T-helper 22 cell (primary cell): Measurements from ENCODE around the gene B9D1.

Experiments used
- DNase-seq: peaks from one replicate; pipeline ENCODE4 v3.0.0-alpha.2; 2020; ENCODE audit warnings: low read depth

B9D1 gene

DNA sequence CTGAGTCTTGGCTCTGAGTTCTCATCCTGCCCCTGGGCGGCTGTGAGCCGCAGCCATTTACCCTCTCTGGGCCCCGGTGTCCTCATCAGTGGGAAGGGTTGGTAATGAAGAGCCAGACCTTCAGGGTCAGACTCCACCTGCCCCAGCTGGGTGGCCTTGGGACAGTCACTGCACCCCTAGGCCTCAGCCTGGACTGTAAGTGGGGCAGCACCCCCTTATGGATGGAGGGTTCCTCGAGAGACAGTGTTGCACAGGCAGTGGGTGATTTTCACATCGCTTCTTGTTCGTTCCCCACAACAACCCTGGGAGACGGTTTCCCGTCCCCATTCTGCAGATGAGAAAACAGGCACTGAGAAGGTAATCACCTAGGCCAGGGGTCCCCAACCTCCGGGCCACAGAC lies 60.5 kb downstream of the B9D1 start:
- DNase-seq = no peak

- no peak for DNase-seq
Observed at GRCh38 chr17:19301274-19301951, 61.1 kb downstream of the B9D1 start.

- DNase-seq = no peak
Observed at GRCh38 chr17:19299866-19300265, 62.7 kb downstream of the B9D1 start.

DNA sequence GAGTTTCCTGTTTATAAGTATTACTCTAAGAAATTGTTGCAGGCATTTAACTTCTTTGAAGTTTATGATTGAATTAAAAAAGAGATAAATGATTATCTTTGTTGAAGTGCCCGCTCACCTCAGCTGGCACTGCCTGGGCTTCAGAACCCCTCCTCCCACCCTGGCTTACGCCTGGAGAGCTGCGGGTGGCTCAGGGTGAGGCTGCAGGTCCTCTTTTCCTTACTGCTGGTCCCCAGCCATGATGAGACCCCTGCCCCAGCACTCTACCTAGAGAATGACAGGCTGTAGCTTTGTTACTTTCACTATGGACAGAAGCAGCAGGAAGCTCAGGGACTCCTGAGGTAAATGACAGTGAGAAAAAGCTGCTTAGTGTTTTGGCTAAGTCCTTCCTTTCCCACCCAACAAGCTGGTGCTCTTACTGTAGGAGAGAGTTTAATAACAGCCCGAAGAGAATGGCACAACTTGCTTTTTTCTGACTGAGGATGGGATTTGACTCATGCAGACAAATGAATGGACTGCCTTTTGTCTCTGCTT lies 63.2 kb downstream of the B9D1 start:
- no peak for DNase-seq

DNA sequence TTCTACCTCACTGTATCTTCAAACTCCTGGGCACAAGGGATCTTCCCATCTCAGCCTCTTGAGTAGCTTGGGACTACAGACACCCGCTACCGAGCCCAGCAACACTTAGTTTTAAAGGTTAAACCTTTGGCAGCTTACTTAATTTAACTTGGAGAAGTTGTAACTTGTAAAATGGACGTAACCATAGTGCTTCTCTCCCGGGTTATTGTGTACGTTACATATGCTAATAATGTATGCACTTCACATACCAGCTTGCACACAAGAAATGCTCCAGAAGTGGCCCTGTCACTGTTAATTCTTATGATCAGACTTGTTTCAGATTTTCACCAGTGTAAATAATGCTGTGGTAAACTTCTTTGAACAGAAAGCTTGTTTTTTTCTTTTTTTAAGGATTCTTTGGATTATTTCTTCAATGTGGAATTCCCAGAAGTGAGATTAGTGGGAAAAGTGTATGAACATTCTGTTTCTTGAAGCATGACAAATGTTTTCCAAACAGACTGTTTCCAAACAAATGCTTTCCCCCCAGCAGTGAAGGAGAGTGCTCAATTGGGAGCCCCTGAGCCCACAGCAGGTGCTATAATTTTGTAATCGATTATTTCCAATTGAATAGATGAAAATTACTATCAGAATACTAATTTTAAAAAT lies 63.8 kb downstream of the B9D1 start:
- DNase-seq = no peak

DNA sequence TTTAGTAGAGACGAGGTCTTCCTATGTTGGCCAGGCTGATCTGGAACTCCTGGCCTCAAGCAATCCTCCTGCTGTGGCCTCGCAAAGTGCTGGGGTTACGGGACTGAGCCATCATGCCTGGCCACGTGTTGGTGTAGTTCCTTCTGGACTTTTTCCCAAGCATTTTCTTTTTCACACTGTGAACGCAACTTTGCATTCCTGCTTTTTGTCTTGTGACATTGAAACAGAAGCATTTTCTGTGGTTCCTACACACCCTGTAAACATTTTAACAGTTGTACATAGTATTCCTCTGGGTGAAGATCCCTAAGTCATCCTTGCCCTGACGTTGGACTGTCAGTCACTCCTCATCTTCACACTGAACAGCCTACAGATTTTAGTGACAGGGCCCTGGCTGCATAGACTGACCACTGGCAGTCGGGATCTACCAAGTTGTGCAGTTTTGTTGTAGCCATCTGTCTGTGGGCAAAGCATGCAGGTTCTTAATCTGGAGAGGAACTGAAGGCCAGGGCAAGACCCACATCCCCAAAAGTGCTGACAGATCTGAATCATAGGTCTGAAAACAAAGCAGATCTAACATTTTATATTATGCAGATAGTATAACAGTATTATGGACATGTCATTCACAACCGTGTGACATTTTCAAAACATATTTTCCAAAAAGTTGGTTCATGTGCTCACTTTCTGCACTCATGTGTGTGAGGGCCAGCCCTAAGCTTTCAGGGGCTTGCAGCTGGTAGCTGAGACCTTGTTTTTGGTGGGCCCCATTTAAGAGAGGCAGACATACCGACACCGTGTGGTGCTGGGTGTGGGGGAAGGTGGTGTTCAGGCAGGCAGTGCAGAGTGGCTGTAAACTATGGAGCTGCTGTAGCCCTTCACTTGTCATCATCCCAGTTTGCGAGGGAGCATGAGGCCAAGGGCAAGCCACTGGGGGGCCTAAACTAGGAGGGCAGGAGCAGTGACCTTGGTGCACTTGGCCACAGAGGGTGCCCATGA lies 65.4 kb downstream of the B9D1 start:
- DNase-seq = no peak

- DNase-seq = no peak
Observed at GRCh38 chr17:19295473-19296135, 66.9 kb downstream of the B9D1 start.

DNA sequence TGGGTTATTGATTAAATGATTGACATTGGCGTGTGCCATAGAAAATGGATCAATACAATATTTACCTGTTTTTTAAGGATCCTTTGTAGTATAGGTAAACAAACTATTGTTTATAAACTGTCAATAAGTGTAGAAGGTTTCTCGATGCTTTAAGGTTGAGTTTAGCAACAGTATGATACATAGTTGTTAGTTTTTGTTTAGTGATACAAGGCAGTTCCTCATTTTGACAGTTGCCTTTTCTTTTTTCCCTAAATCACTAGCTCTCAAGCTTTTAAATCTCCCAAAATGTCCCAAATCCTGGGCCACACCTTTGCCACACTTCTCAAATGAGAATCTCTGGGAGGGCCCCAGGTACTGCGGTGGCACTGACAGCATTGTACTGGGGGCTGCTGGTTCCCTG lies 68.1 kb downstream of the B9D1 start:
- no peak for DNase-seq
